IMR-90 (cell line): ENCODE results near the gene SECTM1. TPM values are rescaled to one million over a fixed set of nuclear protein-coding genes. Genes with fewer than 3 reads are reported as not detected.

ENCODE experiments used
- ATAC-seq: fragments of 200-7000 bp; cut with Tn5 transposase; 2 replicates; pipeline ENCODE4 v1.9.1; 2020; ENCODE audit warnings: low read depth, mild to moderate bottlenecking, moderate library complexity
- BruUV-seq: library from RNA; stranded (reverse); fragments of 400-500 nt; replicated peaks from 2 replicates; lab custom pipeline; 2021; lab: Mats Ljungman, UMichigan
- CTCF ChIA-PET: fragments of 300-600 bp; formaldehyde crosslinking; extraction: SDS; loops from one replicate; lab custom pipeline; 2021; ENCODE audit warnings: antibody characterized with exemption; lab: Yijun Ruan, JAX
- POLR2A ChIA-PET: fragments of 300-600 bp; sonication (Branson Sonifier 250); formaldehyde crosslinking; loops from one replicate; lab custom pipeline; 2022; ENCODE audit warnings: antibody characterized with exemption; ENCODE audit not compliant: unreplicated experiment; lab: Charles Lee
- DNase-seq: peaks from one replicate; pipeline ENCODE4 v3.0.0; 2013
- H2AFZ ChIP-seq: replicated peaks from 2 replicates; pipeline ENCODE3; 2013; ENCODE audit warnings: low read length, mild to moderate bottlenecking; ENCODE audit not compliant: poor library complexity
- H2AK5ac ChIP-seq: 2 replicates; pipeline ENCODE4 v1.6.1; 2013; ENCODE audit warnings: low read depth, low read length, inconsistent platforms
- H2AK9ac ChIP-seq: replicated peaks from 2 replicates; pipeline ENCODE3; 2013; ENCODE audit warnings: mild to moderate bottlenecking, low read depth, low read length, moderate library complexity; ENCODE audit not compliant: poor library complexity
- H2BK120ac ChIP-seq: 2 replicates; pipeline ENCODE4 v1.6.1; 2013; ENCODE audit warnings: low read depth, low read length, inconsistent platforms
- H2BK15ac ChIP-seq: 3 replicates; pipeline ENCODE4 v1.6.1; 2013; ENCODE audit warnings: low read depth, low read length, inconsistent platforms
- H2BK20ac ChIP-seq: 2 replicates; pipeline ENCODE4 v1.6.1; 2013; ENCODE audit warnings: low read depth, mild to moderate bottlenecking, inconsistent platforms, low read length, moderate library complexity
- H2BK5ac ChIP-seq: 2 replicates; pipeline ENCODE4 v1.6.1; 2013; ENCODE audit warnings: mild to moderate bottlenecking, low read depth, low read length, inconsistent platforms; ENCODE audit not compliant: poor library complexity, severe bottlenecking
- H3K14ac ChIP-seq: replicated peaks from 2 replicates; pipeline ENCODE4 v1.6.1; 2013; ENCODE audit warnings: low read depth, low read length, inconsistent platforms
- H3K18ac ChIP-seq: 2 replicates; pipeline ENCODE4 v1.6.1; 2013; ENCODE audit warnings: low read depth, low read length, control low read depth
- H3K23ac ChIP-seq: 2 replicates; pipeline ENCODE4 v1.6.1; 2013; ENCODE audit warnings: low read depth, low read length, inconsistent platforms
- H3K27ac ChIP-seq: 2 replicates; pipeline ENCODE4 v1.5.1; 2013; ENCODE audit warnings: mild to moderate bottlenecking, control low read depth, low read length; ENCODE audit not compliant: insufficient read depth
- H3K27me3 ChIP-seq: 2 replicates; pipeline ENCODE4 v1.6.1; 2013; ENCODE audit warnings: low read length; ENCODE audit not compliant: control insufficient read depth, insufficient read depth
- H3K36me3 ChIP-seq: 2 replicates; pipeline ENCODE4 v1.6.1; 2013; ENCODE audit warnings: low read length, mixed read lengths; ENCODE audit not compliant: control insufficient read depth, insufficient read depth
- H3K4ac ChIP-seq: 2 replicates; pipeline ENCODE4 v1.6.1; 2013; ENCODE audit warnings: low read depth, low read length, inconsistent platforms
- H3K4me1 ChIP-seq: 2 replicates; pipeline ENCODE4 v1.6.1; 2013; ENCODE audit warnings: low read length, mixed read lengths; ENCODE audit not compliant: control insufficient read depth, insufficient read depth
- H3K4me2 ChIP-seq: 2 replicates; pipeline ENCODE4 v1.6.1; 2013; ENCODE audit warnings: low read depth, mild to moderate bottlenecking, control low read depth, low read length, moderate library complexity
- H3K4me3 ChIP-seq: 2 replicates; pipeline ENCODE4 v1.5.1; 2013; ENCODE audit warnings: low read depth, mild to moderate bottlenecking, control low read depth, low read length, moderate library complexity; ENCODE audit not compliant: insufficient read depth
- H3K56ac ChIP-seq: 2 replicates; pipeline ENCODE4 v1.6.1; 2013; ENCODE audit warnings: low read length, inconsistent platforms; ENCODE audit not compliant: insufficient read depth; ENCODE audit errors: extremely low read depth
- H3K79me1 ChIP-seq, 2 experiments: 2 replicates each; pipeline ENCODE4 v1.6.1; 2013; ENCODE audit warnings: low read length in 2 of 2, inconsistent platforms in 1 of 2, low read depth in 1 of 2
- H3K9ac ChIP-seq: 2 replicates; pipeline ENCODE4 v1.6.1; 2013; ENCODE audit warnings: low read depth, low read length, control low read depth
- H3K9me1 ChIP-seq: 2 replicates; pipeline ENCODE4 v1.6.1; 2013; ENCODE audit warnings: low read length, inconsistent platforms; ENCODE audit not compliant: insufficient read depth
- H3K9me3 ChIP-seq: 2 replicates; pipeline ENCODE4 v1.6.1; 2013; ENCODE audit warnings: low read length; ENCODE audit not compliant: control insufficient read depth, insufficient read depth
- H4K20me1 ChIP-seq: 2 replicates; pipeline ENCODE4 v1.6.1; 2013; ENCODE audit warnings: low read length, inconsistent platforms; ENCODE audit not compliant: insufficient read depth
- H4K5ac ChIP-seq: 2 replicates; pipeline ENCODE4 v1.6.1; 2013; ENCODE audit warnings: mild to moderate bottlenecking, low read depth, low read length, control low read depth
- H4K8ac ChIP-seq, 2 experiments: 2 replicates each; pipeline ENCODE4 v1.6.1; 2013; ENCODE audit warnings: low read depth in 2 of 2, low read length in 2 of 2, control low read depth in 1 of 2, inconsistent platforms in 1 of 2
- H4K91ac ChIP-seq: 2 replicates; pipeline ENCODE4 v1.6.1; 2013; ENCODE audit warnings: low read depth, low read length, inconsistent platforms; ENCODE audit not compliant: insufficient read depth
- CEBPB ChIP-seq: IDR thresholded peaks from 2 replicates; pipeline ENCODE4 v1.6.1; 2012; ENCODE audit warnings: low read depth, low read length, improper control_type of control experiment
- MXI1 ChIP-seq: IDR thresholded peaks from 2 replicates; pipeline ENCODE4 v1.6.1; 2012; ENCODE audit warnings: low read depth, mild to moderate bottlenecking, low read length, moderate library complexity, borderline replicate concordance
- RAD21 ChIP-seq: IDR thresholded peaks from 2 replicates; pipeline ENCODE4 v1.6.1; 2012; ENCODE audit warnings: low read length, improper control_type of control experiment
- RCOR1 ChIP-seq: IDR thresholded peaks from 2 replicates; pipeline ENCODE4 v1.6.1; 2012; ENCODE audit warnings: mild to moderate bottlenecking, low read length, improper control_type of control experiment; ENCODE audit not compliant: insufficient replicate concordance
- WGBS, 2 experiments: methylation state at CpG; one replicate each; pipeline versions ENCODE4 v1.1.5 to v1.1.7; 2013; ENCODE audit warnings: missing lambda C conversion rate in 2 of 2; ENCODE audit not compliant: insufficient read length in 1 of 2; ENCODE audit errors: extremely low coverage in 2 of 2; 5-methylcytosine and 5-hydroxymethylcytosine counted together
- dilution Hi-C: fragments of 300-500 bp; cut with HindIII; formaldehyde crosslinking; loops from one replicate; pipeline ENCODE4 v1.14.3; 2018; ENCODE audit warnings: low sequenced_read_pairs; ENCODE audit not compliant: unreplicated experiment
- in situ Hi-C: fragments of 300-500 bp; cut with MboI; formaldehyde crosslinking; loops from 3 replicates; pipeline ENCODE4 v1.14.3; 2019; ENCODE audit warnings: low sequenced_read_pairs, inconsistent platforms, mixed read lengths
- intact Hi-C: fragments of 100-400 bp; cut with micrococcal nuclease; formaldehyde crosslinking; loops from 2 replicates; pipeline ENCODE4 v1.10.0; 2022
- polyA plus RNA-seq, 3 experiments: library from polyadenylated mRNA; depleted of rRNA; stranded (reverse); fragments of >200 nt; gene quantifications; 2 replicates each; pipeline ENCODE4 v1.2.3, GENCODE V29; 2012; ENCODE audit warnings: low replicate concordance in 1 of 3
- total RNA-seq: library from RNA; depleted of rRNA; stranded (reverse); fragments of >200 nt; gene quantifications from 2 replicates; pipeline ENCODE4 v1.2.3, GENCODE V29; 2012
- TF ChIP-seq, protein P1 (sequence below): fragments of 150-350 bp; IDR thresholded peaks from 2 replicates; pipeline ENCODE4 v1.6.1; 2016; ENCODE audit warnings: low read depth, mild to moderate bottlenecking, low read length, moderate library complexity, borderline replicate concordance

Gene SECTM1
- total and polyA plus RNA-seq, 2 of the 4 experiments (the other 2 are of a cell fraction): 2.3 to 4.4 TPM

DNA sequence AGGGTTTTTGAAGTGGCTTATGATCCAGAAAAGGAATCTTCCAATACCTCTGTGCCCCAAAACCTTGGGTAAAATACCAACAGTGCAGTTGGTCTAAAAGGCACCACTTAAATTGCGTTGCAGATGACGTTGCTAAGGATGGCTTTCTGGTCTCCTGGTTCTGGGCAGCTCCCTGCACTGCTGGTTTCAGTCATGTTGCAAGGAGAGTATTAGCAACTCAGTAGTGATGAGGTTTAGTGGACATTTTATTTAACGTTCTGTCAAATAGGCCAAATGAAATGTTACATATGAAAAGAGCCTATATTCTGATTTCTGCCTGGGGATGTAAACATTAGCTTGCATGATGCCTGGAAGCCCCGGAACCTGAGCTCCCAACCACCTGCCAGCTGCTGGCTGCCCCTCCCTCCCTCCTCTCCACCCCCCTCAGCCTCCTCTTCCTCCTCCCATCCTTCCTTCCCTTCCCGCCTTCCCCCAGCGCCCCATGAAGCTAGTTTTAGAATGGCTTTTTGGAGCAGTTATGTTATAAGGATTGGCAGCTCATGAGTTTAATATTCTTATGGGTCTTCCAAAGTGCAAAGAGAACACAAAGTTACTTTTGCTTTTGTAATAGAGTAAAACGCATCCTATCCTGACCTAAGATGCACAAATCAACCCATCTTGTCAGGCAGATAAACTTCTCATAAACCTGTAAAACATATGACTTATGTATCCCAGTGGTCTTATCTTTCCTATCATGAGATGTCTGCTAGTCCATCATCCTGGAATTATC lies 36.9 kb downstream of the SECTM1 start:
- Histone ChIP-seq H2AK9ac (no peak overlapping the region), H3K4me3 (no peak overlapping the region), H3K14ac (peak overlapping the region; percentile 89), H3K4me2 (no peak overlapping the region), H4K91ac (peak overlapping the region; percentile 93), H2AFZ (no peak overlapping the region), H3K36me3 (no peaks in the 10 kb centered on the region), H3K4ac (peak overlapping the region; percentile 97), H4K5ac (peak overlapping the region; percentile 95), H2BK15ac (peak overlapping the region; percentile 76; the same call in 2 of the 3 replicates), H3K9ac (no peak overlapping the region), H4K20me1 (no peaks in the 10 kb centered on the region; the same call in 1 of the 2 replicates), H3K9me1 (peaks cover 13% of the 10 kb centered on the region), H3K23ac (peak overlapping the region; percentile 95; the same call in 1 of the 2 replicates), H3K18ac (peak overlapping the region; percentile 78), H3K56ac (no peak overlapping the region), H3K79me1 (peaks cover 0 to 25% of the 10 kb centered on the region in 2 experiments; a peak in 2 of 4 replicates), H2BK120ac (peak overlapping the region; percentile 97), H2BK20ac (peak overlapping the region; percentile 92), H3K27ac (peak overlapping the region; percentile 98), H3K27me3 (no peaks in the 10 kb centered on the region), H2AK5ac (peak overlapping the region; percentile 97), H4K8ac (peak overlapping the region; percentile 71 to 97; a peak in 3 of 4 replicates), H2BK5ac (peak overlapping the region; percentile 99), H3K9me3 (no peaks in the 10 kb centered on the region), H3K4me1 (peaks cover 26% of the 10 kb centered on the region)
- CTCF ChIA-PET: interaction anchor here (0.6 kb wide), 1 partner anchor 50 kb away, joined by 3 read pairs; no protein-coding TSS in a partner anchor
- dilution Hi-C loops (no loop called here), intact Hi-C loops (no loop called here), in situ Hi-C loops (no loop called here)
- no CpG with 5 or more reads among the region's 7 CpGs for WGBS, 2 experiments
- POLR2A ChIA-PET: no interaction called here
- BruUV-seq: no TSS peak
- no peak for TF ChIP-seq CEBPB
- TF ChIP-seq RCOR1: no peak
- no peak for TF ChIP-seq MXI1
- no peak for TF ChIP-seq RAD21
- TF ChIP-seq, protein P1, sequence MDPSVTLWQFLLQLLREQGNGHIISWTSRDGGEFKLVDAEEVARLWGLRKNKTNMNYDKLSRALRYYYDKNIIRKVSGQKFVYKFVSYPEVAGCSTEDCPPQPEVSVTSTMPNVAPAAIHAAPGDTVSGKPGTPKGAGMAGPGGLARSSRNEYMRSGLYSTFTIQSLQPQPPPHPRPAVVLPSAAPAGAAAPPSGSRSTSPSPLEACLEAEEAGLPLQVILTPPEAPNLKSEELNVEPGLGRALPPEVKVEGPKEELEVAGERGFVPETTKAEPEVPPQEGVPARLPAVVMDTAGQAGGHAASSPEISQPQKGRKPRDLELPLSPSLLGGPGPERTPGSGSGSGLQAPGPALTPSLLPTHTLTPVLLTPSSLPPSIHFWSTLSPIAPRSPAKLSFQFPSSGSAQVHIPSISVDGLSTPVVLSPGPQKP: no peak
- ATAC-seq: no peak
- no peak for DNase-seq
